Tibial nerve (tissue), 4 donors: ENCODE results near the gene TRMT2A.

ENCODE experiments used
- CTCF ChIP-seq, 5 experiments: fragments of 200-600 bp in 3 of 5; fragments of 450-650 bp in 2 of 5; sonication (generic) in 3 of 5; IDR thresholded peaks; one replicate each; pipeline ENCODE4 v1.5.1; 2016 to 2019; ENCODE audit warnings: antibody characterized with exemption in 5 of 5, mild to moderate bottlenecking in 3 of 5, moderate library complexity in 2 of 5
- EP300 ChIP-seq, 2 donors: sonication (generic); formaldehyde crosslinking; IDR thresholded peaks; one replicate each; pipeline ENCODE4 v1.6.1; 2017; ENCODE audit warnings: antibody characterized with exemption in 2 of 2, mild to moderate bottlenecking in 1 of 2
- POLR2A ChIP-seq, 2 donors: fragments of 450-650 bp; IDR thresholded peaks; one replicate each; pipeline ENCODE4 v1.6.1; 2017; ENCODE audit warnings: antibody characterized with exemption in 2 of 2, mild to moderate bottlenecking in 2 of 2, moderate library complexity in 2 of 2

GRCh38 chr22:20086763-20087162 is 30.3 kb downstream of the TRMT2A start:
- no peak for TF ChIP-seq CTCF (IDR thresholded peaks at IDR 0.05)
- TF ChIP-seq POLR2A (IDR thresholded peaks at IDR 0.05) = no peak
- TF ChIP-seq EP300 (IDR thresholded peaks at IDR 0.05) = no peak
